Epithelial cell of prostate (primary cell): ENCODE data around the gene KCNA5.

Experiments used
- DNase-seq: peaks from one replicate; pipeline ENCODE4 v3.0.0-alpha.2; 2011; ENCODE audit warnings: low read depth, low spot score
- H3K27ac ChIP-seq: fragments of 450-650 bp; 2 replicates; pipeline ENCODE4 v1.5.1; 2017; ENCODE audit warnings: mild to moderate bottlenecking

KCNA5 gene

DNA sequence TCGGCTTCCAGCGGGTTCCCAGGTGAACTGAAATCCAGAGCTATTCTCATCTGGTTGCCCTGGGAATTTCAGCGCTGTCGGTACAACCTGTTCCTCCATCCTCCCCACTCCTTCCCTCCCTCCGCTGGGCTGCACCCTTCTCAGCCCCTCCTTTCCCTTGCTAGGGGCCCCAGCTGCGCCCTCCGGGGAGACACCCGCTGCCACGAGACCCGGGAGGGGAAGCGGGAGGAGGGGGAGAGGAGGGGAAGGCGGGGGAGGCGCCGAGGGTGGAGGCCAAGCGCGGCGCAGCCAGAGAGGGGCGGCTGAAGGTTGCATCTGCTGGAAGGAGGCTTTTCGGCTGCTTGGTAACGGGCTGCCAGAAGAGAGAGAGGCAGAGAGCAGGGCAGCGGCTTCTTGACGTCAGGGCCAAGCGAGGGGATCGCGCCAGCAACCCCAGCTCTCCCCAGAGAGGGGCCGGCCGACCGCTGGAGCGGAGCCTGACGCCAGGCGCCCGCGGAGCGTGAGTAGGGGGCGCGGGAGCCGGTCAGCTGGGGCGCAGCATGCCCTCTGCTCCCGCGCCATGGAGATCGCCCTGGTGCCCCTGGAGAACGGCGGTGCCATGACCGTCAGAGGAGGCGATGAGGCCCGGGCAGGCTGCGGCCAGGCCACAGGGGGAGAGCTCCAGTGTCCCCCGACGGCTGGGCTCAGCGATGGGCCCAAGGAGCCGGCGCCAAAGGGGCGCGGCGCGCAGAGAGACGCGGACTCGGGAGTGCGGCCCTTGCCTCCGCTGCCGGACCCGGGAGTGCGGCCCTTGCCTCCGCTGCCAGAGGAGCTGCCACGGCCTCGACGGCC lies at the start of gene KCNA5:
KCNA5 (plus strand) TSS at position 291 of the 831 bp plus-strand sequence; CDS start at position 560, 269 bp downstream.
- DNase-seq: no peak
- no peak within 1 kb of the TSS for H3K27ac ChIP-seq

DNA sequence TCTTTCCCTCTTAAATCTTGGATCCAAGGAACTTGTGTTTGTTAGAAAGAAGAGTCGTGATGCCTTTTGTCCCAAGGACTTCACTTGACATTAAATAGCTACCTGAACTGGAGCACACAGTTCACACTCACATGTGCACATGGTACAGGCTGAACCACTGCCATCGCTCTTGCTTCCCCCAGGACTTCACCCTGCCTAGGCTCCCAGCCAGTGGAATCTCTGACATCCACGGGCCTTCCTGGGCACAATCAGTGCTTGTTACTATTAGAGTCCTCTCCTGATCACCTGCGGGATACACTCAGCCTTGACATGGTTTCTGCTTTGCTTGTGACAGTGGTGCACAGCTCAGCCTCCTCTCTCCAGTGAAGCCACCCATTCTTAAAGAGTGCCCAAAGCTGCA lies 49.1 kb upstream of the KCNA5 start:
- H3K27ac ChIP-seq: no peak overlapping the region
- no peak for DNase-seq

DNA sequence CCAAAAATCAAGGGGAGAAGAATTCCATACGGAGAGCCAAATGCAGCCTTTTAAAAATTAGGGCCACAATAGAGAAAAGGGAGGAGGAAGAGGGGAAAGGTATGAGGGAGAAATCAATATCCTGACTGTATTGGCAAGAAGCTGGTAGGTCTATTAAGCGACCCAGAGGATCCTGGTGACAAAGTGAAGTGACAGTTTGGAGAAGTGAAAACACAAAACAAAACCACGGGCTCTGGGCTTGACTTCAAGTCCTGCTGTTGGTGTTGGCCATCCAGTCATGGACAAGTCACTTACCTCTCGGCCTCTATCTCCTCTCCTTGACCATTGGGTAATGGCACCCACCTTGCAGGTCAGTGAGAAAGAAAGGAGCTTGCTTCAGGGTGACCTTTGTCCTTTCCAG lies 47.0 kb upstream of the KCNA5 start:
- DNase-seq: no peak
- H3K27ac ChIP-seq: no peak overlapping the region

DNA sequence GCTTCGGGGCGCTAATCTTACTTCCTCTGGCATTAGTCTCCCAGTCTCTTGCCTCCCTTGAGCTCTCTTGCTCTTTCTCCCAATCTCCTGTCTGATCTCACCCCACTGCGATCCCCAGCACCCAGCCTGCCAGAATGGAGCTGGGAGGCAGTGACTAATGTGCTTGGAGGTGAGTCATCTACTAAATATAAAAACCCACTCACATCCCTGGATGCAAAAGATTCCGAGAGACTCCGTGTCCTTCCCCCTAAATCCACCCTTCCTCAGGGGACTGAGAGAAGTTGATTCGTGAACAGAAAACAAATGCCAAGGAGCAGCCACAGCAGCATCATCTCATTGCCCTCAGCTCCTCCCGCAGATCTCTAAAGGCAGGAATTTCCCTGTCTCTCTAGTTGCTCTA lies 45.7 kb upstream of the KCNA5 start:
- DNase-seq: peak; percentile 44

DNA sequence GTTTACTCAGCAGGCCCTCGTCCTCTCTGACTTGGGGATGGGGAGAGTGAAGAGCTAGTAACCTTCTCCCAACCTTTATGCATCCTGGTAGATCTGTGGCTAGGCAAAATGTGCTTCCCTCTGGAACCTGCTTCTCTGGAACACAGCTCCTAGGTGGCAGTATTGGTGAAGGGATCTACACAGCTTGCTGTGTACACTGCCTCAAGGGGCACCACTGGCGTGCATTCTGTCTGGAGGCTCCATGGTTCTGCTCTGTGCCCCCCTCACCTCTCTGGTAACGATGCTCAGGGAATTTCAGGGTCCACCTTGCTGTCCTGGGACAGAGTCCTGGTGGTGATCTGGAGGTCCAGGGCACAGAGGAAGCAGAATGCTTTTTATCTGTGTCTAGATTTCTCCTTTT lies 43.5 kb upstream of the KCNA5 start:
- no peak for DNase-seq
- no peak overlapping the region for H3K27ac ChIP-seq

More for the DNA sequence above, 45.7 kb upstream of the KCNA5 start:
- H3K27ac ChIP-seq: no peak overlapping the region

DNA sequence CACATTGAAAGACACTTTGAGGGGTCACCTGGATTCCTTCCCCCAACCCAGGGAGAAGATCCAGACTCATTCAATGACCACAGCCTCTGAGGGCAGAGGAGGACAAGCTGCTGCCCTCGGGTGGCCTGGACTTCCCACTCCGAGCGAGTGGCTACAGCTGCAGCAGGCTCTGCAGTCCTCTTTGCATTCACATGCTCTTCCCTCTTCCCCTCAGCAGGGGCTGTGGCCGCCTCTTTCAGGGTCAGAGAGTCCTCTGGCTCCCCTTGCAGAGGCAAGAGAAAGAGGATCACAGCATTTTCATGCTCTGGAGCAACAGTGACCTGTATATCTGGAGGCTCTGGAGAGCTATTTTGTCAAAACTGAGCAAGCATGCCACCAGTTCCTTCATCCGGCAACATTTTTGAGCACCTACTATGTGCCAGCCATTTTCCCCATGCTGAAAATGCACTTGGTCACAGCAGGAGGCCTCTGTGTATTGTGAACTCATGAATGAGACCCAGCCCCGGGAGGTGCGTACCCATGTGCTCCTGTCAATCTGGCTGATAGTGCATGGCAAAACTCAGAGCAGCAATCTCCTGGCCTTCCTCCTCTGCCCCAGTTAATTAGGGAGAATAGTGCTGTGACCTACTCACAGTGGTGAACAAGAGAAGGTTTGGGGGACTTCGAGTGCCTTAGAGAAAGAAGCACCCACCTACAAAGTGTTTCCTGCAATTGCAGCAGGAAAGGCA lies 42.9 kb upstream of the KCNA5 start:
- no peak for DNase-seq
- H3K27ac ChIP-seq: no peak overlapping the region

DNA sequence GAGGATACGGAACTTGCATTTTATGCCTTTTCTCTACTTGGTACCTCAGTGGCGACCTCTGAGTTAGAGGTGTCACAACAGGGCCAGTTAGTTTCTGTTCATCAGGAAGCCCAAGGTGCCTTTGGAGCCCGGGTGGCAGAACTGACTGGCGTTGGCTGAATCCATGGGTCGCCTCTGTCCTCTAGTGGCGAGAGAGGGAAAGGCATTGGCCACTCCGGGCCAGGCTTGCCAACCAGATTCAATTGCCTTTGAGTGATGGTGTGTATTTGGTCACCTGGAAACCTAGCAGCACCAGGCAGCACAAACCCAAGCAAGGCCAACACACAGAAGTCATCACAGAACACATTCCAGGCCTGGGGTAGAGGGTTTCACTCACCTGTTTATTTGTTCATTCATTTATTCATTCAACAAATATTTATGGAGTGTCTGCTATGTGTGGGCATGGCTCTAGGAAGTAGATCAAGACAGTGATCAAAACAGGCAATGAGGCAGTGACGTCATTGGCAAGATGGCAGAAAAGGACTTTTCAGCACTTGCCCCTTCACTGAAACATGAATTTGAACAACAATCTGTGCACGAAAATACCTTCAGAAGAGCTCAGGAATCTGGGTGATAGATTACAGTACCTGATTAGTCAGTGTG lies 40.5 kb upstream of the KCNA5 start:
- no peak overlapping the region for H3K27ac ChIP-seq
- peak; percentile 5 for DNase-seq

DNA sequence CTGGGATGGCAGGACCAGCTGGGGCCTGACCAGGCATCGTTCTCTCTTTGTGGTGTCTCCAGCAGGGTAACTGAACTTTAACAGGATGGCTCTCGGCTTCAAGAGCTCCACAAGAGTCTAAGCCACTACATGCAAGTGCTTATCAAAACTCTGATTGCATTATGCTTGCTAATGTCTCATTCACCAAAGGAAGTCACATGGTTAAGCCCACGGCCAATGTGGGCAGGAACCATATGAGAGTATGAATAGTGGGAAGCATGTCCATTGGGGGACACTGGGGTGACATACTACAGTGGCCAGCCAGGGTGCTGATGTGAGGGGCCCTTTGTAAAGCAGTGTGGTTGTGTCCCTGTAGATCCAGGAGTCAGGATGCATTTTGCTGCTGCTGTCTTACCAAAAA lies 35.0 kb upstream of the KCNA5 start:
- DNase-seq: no peak
- no peak overlapping the region for H3K27ac ChIP-seq

DNA sequence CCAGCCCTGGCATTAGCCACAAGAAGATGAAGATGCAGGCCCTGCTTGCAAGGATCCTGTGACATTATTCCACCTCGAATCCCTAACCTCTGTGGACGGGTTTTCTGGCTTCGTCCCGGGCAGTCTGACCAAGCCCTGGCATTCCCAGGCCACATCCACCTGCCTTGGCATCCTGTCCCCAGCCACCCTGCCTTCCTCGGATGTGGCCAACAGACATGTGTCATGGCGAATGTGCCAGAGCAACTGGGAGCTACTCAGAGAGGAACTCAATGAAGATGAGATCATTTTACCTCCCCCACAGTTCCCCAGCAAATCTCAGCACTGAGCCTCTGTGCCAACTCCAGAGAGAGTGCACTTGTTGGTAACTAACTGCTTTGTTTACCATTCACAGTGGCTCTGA lies 33.5 kb upstream of the KCNA5 start:
- no peak overlapping the region for H3K27ac ChIP-seq
- DNase-seq: no peak

DNA sequence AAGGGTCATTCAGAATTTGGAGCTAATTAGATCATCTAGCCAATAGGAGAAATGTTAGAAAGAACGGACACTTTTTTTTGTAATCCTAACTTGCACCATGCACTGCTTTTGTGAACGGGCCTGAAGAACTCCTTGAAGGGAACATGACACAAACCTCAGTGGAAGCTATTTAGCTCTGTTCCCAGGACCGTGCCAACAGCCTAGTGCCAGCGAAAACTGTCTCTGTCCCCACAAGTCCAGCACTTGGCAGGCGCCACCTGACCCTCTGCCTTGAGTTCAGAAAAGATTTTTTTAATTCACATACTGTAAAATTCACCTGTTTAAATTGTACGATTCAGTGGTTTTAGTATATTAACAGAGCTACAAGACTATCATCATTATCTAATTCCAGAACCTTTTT lies 31.3 kb upstream of the KCNA5 start:
- no peak for DNase-seq
- H3K27ac ChIP-seq: no peak overlapping the region

DNA sequence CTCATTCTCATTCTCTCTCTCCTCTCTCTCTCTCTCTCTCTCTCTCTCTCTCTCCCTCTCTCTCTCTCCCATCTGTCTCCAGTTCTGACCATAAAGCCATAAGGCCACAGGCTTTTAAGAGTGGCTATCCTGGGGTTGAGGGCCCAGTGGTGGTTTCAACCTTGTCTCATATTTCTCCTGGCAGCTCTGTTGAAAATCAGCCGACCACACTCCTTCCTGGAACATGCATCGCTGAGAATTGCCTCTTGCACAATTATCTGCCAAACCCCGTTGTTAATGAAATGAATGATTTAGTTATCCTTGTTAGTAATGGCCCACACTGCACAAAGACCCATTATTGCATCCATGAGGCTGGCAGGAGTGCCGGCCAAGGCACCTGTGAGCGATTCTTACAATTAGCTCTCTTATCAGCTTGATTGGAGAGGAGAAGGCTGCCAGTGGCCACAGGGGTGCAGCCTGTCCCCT lies 30.4 kb upstream of the KCNA5 start:
- H3K27ac ChIP-seq: no peak overlapping the region
- DNase-seq: no peak

DNA sequence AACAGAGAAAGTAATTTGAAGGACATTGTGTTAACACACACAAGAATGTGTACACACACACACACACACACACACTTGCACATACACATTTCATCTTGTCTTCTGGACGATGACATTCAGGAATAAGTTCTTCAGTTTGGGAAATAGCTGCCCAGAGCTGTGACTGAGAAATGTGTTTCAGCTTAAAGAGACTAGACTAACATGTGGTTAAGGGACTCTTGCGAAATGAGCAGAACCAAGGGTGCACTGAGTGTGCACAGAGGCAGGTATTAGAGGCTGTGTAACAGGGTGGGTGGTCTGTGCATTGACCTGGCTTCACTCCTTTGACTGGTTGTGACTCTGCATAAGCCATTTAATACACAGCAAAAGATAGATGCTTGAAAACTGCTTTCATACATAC lies 29.4 kb upstream of the KCNA5 start:
- no peak overlapping the region for H3K27ac ChIP-seq
- no peak for DNase-seq

DNA sequence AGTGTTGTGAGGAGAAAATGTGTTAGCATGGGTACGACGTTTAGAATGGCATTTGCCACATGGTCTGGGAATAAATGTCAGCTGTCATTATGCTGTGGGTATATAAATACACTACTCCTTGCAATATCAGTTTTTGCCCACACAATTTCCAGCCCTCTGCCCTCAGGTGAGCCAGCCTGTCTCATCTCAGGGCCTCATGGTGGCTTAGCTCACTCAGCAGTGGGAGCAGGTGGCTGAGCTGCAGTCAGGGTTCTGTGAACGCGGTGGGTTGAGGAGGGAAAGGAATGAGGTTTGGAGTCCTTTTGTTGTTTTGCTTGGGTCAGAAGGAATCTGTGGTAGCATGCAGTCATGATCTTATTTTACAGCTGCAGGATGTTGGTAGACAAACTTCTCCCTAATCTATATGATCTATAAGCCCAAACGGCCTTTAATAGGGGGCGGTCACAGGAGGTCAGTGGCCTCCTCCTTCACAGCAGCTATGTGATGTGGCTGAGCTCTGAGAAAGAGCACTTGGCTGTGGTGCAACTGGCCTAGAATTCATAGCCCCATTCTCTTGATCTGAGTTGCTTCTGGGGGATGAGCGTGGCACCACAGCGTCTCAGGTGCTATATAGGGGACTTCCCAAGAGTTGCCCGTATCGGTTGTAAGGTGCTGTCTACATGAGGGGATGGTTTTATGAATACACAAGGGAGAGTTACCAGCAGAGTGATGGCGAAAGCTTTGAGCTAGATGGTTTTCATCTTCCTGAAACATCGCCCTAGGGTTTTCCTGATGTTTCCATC lies 27.8 kb upstream of the KCNA5 start:
- DNase-seq: no peak

DNA sequence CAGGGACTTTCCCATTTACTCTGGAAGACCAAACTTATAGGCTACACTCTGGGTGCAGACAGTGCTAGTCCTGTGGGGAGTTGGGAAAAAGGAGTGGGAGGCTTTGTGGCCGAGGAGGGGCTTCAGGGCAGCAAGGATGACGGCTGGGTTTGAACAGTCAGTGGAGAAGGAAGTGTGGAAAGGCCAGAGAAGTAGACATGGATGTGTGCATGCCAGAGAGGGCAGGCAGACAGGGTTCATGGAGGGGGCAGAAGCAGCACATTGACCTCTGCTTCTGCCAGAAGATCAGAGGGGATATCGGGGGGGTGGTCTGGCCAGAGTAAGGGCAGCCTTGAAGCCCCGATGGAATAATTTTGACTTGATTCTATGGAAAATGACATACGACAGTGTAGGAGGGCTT lies 27.2 kb upstream of the KCNA5 start:
- no peak for DNase-seq
- H3K27ac ChIP-seq: no peak overlapping the region

More for the DNA sequence above, 27.8 kb upstream of the KCNA5 start:
- no peak overlapping the region for H3K27ac ChIP-seq

DNA sequence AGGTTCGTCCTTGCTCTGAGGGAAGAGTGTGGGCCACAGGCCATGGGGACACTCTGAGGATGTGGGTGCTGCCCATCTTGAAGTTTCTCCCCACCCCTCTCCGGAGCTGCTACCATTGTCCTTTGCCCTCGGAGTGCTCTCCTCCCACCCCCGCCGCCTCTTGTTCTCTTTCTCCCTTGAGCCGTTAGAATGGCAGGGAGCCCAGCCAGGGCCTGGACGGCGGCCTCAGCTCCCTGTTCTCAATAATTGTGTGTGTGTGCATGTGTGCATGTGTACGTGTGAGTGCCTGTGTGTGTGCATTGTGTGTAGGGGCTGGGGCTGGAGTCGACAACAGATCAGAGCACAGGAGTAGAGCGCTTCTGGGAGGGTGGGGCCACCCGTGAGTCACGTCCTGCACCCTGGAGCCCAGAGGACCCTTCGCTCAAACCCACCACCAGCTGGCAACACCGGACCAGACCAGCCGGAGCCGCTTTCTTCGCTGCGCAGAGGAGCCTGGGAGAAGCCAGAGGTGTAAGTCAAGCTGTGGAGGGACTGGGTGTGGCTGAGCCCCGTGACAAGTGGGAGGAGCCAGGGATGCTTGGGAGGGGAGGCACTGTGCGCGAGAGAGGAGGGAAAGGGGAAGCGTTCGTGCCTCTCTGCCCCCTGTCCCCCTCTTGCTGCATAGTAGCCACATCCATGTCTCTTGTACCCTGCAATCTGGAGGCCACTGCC lies 25.9 kb upstream of the KCNA5 start:
- no peak overlapping the region for H3K27ac ChIP-seq
- DNase-seq: no peak

DNA sequence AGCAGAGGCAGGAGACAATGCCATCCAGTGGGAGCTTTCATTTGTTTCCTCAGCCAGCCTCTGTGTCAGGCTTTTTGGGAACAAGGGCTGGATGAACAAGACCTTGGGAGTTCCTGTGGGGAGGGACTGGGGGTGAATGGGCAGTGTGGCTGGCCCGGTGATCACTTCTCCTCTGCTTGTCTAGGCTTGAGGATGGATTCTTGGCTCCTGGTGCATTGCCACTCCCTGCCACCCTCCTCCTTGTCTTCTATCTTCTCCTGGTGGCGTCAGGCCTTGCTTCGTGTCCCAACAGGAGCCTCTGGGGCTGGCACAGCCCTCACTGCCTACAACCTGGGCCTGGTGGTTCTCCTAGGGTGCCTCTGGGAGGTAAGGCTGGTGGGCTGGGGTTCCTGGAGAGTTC lies 25.0 kb upstream of the KCNA5 start:
- DNase-seq: no peak
- H3K27ac ChIP-seq: no peak overlapping the region

DNA sequence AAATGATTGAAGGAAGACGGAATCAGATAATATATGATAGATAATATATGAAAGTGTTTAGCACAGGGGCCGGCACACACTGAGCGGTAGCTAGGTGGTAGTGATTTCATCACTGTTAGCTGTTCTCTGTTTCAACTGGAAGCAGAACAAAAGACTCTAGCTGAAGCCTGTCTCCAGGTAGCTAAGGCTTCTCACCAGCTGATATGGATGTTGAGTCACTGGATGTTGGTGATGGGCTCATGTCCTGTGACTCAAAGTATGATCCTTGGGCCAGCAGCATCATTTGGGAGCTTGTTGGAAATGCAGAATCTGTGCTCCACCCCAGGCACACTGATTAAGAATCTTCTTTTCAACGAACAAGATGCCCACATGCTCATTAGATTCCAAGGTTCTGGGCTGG lies 21.7 kb upstream of the KCNA5 start:
- DNase-seq: peak; percentile 41
- no peak overlapping the region for H3K27ac ChIP-seq

DNA sequence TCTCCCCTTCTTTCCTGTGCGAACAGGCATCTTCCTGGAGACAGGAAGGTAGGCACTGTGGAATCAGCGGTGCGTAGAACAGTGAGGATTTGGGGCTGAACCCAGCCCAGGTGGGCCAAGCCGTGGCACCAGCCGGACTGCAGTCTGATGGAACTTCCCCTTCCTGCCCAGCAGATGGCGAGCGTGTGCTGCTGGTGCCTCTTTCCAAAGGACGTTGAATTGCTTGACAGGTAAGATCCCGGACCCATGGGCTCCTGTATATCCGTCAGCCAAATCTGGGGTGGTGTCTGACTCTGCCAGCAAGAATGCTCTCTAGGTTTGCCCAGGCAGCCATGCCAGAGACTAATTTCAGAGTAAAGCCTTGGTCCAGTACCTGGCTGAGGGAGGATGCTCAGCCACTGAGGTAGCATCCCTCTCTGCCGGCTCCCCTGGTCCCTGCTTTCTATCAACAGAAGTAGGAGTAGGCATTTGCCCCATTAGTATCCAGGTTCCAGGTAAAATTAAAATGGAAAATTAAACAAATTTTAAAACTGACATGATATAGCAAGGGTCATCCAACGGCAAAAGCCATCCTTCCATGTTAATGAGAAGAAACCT lies 21.1 kb upstream of the KCNA5 start:
- no peak overlapping the region for H3K27ac ChIP-seq
- peak; percentile 8 for DNase-seq

DNA sequence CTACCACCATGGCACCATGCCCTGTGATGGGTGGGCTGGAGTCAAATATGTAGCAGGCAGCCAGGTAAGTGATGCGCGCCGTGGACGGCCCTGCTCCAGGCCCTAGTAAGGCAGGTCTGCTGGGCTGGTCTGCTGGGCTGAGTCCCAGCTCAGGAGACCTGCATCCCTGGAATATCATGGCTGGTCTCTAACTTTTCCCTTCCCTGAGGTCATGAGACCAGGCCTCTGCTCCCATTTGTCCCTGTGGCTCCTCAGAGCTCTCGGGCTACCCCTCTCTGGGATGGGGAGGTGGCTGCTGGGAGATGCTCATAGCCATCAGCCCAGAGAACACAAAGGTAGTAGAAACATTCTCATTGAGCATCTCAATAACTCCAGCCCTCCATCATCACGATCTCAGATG lies 19.8 kb upstream of the KCNA5 start:
- DNase-seq: no peak
- no peak overlapping the region for H3K27ac ChIP-seq
